M059J (cell line): ENCODE measurements around the gene AGAP2. TPM values are rescaled to one million over a fixed set of nuclear protein-coding genes. Genes with fewer than 3 reads are reported as not detected.
"Not testable (repeated sequence)": the region's sequence is repeated elsewhere in the genome, so short reads cannot be mapped to it uniquely, and the experiment has no call there.

Experiments used
- DNase-seq: peaks from one replicate; pipeline ENCODE4 v3.0.0-alpha.2; 2012; ENCODE audit warnings: low read depth
- total RNA-seq: library from RNA; depleted of rRNA; stranded (reverse); fragments of >200 nt; shearing (Covaris generic); gene quantifications from 2 replicates; pipeline ENCODE4 v1.2.3, GENCODE V29; 2014; rRNA removed

AGAP2 gene
- 0.07 TPM in 1 of 2 replicates, not detected in the other for total RNA-seq

DNA sequence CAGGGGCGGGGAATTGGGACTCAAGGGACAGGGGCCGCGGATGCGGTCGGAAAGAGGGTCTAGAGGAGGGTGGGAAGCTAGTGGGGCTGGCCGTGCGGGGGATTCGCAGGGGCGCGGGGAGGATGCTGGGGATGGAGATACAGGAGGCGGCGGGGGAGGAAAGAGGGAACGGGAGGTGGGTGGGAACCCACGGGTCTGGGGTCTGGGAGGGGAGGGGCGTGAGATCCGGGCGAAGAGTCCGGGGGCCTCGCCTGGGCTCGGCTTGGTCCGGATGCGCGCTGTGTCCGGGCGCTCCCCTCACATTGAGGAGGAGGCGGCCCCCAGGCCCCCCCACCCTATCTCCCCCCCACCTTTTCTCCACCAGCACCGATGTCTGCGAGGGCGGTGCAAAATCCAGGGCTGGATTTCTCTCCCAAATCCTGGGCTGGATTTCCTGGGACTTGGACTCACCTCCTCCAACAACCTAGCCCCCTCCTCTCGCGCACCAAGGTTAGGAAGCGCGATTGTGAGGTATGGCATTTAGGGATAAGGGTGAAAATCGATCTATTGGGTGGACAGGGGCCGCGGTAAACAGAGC, at the start of gene AGAP2:
Gene AGAP2, minus strand, starts transcription at position 82 of the 577 bp plus-strand sequence. CDS start 496 bp downstream, outside the sequence.
- DNase-seq = no peak

DNA sequence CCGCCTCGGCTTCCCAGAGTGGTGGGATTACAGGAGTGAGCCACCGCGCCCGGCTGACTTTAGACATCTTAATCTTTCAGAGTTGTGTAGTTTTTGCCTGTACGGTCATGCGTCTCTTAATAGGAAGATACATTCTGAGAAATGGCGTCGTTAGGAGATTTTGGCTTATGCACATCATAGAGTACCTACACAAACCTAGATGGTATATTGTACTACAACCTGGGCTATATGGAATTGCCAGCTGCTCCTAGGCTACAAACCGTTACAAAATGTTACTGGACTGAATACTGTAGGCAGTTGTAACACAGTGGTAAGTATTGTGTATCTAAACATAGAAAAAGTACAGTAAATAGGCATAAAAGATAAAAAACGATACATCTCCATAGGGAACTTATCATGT, 45.3 kb upstream of the AGAP2 start:
- DNase-seq = no peak

DNA sequence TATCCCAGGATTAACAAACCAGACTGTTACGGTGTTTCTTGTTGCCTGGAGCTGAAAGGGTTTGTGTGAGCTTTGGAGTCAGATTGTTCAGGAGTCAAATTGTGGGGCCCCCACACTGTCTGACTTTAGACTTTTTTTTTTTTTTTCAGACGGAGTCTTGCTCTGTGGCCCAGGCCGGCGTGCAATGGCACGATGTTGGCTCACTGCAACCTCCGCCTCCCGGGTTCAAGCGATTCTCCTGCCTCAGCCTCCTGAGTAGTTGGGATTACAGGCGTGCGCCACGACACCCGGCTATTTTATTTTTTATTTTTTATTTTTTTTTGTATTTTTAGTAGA, 44.9 kb upstream of the AGAP2 start:
- no peak for DNase-seq

GRCh38 chr12:57782608-57783465, 44.3 kb upstream of the AGAP2 start, which contains the start of gene TSFM:
TSFM (plus strand) TSS chr12:57782787; CDS start chr12:57782802, 15 bp downstream.
- DNase-seq = peak; percentile 90

GRCh38 chr12:57782243-57782607, 43.7 kb upstream of the AGAP2 start:
- DNase-seq = no peak

DNA sequence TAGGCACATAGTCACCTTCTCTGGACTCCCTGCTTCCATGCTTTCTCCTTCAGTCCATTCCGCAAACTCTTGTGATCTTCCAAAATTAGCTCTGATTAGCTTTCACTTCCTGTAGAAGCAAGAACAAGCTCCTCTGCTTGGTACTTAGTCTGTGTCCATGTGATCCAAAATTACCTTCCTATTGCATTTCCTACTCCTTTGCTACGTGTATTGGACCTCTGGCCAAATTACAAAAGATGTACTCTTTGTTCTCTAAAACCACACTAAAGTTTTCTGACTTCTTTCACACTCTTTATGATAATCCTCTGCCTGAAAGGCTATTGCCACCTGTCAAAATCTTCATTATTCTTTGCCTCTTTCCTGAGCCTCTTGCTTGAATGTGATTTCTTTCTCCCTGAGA, 43.3 kb upstream of the AGAP2 start:
- DNase-seq = no peak

DNA sequence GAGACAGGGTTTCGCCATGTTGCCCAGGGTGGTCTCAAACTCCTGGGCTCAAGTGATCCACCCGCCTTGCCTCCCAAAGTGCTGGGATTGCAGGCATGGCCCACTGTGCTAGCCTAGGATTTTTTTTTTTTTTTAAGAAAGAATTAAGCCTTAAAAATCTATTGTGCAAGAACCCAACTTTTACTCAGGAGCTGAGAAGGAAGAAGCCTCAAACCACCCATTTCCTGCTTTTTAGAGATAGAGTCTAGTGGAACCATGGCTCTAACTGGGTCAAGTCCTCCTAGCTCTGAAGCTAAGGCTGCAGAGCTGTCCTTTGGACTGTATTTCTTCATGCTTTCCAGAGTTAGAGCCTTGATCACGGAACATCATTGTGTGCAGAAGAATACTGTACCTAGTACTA, 42.7 kb upstream of the AGAP2 start:
- no peak for DNase-seq

GRCh38 chr12:57780284-57780897, 41.8 kb upstream of the AGAP2 start:
- no peak for DNase-seq

GRCh38 chr12:57779736-57780135, 41.2 kb upstream of the AGAP2 start:
- DNase-seq = peak; percentile 64

- DNase-seq = no peak
These were observed 39.4 kb upstream of the AGAP2 start for GRCh38 chr12:57777911-57778310.

DNA sequence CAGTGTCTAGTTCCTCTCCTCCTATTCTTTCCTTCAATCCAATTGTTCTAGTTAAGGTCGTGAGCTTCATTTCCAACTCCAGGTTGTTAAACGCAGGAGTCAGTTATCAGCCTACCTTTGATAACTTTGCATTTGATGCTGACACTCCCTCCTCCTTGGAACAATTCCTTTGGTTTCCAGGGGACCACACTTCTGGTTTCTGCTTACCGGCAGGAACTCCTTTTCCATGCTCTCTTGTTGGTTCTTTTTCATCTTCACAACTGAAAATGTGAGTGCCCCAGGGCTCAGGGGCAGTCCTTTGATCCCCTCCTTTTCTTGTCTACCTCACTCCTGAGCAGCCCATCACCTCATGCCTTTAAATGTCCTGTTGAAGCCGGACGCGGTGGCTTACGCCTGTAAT, 38.8 kb upstream of the AGAP2 start:
- no peak for DNase-seq

GRCh38 chr12:57776247-57776587, 37.7 kb upstream of the AGAP2 start:
- DNase-seq = no peak

- no peak for DNase-seq
These were observed 37.2 kb upstream of the AGAP2 start for GRCh38 chr12:57775563-57776246.

DNA sequence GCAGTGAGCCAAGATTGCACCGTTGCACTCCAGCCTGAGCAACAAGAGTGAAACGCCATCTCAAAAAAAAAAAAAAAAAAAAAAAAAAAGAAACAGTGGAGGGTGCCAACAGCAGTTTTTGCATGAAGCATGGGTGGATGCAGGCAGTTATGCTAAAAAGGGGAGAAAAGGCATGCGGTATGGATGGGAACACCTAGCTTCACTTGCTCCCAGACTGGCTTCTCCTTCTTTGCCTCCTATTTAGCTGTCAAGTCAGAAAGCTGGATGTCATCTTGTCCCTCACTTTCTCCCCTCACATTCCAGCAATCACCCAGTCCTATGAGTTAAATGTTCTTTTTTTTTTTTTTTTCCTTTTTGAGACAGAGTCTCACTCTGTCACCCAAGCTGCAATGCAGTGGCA, 36.5 kb upstream of the AGAP2 start:
- no peak for DNase-seq

- DNase-seq = not testable (repeated sequence)
These were observed 36.1 kb upstream of the AGAP2 start for GRCh38 chr12:57774634-57775033.

GRCh38 chr12:57772429-57773322, 34.1 kb upstream of the AGAP2 start, which contains the start of gene EEF1AKMT3:
EEF1AKMT3 (plus strand) TSS chr12:57772614; CDS start chr12:57772725, 111 bp downstream.
- DNase-seq = peak; percentile 64

GRCh38 chr12:57771873-57772428, 33.4 kb upstream of the AGAP2 start, which contains the start of gene METTL1:
METTL1 (minus strand) TSS chr12:57772105; CDS start chr12:57772083, 22 bp downstream.
- peak; percentile 96 for DNase-seq

GRCh38 chr12:57771236-57771872, 32.8 kb upstream of the AGAP2 start:
- DNase-seq = peak; percentile 90

- DNase-seq = no peak
These were observed 32.2 kb upstream of the AGAP2 start for GRCh38 chr12:57770734-57771133.

- DNase-seq = no peak
These were observed 31.1 kb upstream of the AGAP2 start for GRCh38 chr12:57769594-57769993.
